ENCODE data around the gene HSF5. TPM values are rescaled to one million over a fixed set of nuclear protein-coding genes. Genes with fewer than 3 reads are reported as not detected.

Gene HSF5
- total RNA-seq, 1 donor from 2014 or later: not detected

DNA sequence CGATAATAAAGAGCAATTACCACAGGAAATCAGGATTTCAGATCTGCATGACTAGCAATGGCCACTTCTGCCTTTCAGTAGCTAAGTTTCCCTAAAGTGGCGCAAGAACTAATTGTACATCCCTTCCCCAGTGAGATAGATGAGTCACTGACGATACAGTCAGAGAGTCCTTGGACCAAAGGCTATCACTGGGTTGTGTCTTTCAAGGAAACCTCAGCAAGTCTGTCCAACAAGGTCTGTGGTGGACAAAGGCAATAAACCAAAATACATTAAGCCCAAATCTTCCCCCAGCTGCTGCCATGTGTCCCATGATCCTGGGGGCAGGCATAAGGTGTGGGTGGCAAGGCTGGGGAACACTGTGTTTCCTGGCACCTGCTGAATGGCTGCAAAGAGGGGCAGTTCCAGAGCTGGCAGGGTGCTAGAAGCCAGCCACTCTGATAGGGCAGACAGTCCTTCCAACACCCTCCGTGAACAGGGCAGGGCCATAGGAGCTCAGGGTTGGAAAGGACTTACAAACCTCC, 46.8 kb upstream of the HSF5 start:
- Mint-ChIP-seq H3K9me3 (ENCODE audit: unreplicated experiment) (no peaks in the 10 kb centered on the region), H3K4me1 (ENCODE audit: unreplicated experiment) (peaks cover 18% of the 10 kb centered on the region), H3K4me3 (ENCODE audit: unreplicated experiment) (no peak overlapping the region), H3K27me3 (ENCODE audit: unreplicated experiment) (peaks cover 9% of the 10 kb centered on the region), H3K36me3 (ENCODE audit: unreplicated experiment) (no peaks in the 10 kb centered on the region), H3K27ac (ENCODE audit: unreplicated experiment) (no peak overlapping the region)
- TF ChIP-seq, protein P1, sequence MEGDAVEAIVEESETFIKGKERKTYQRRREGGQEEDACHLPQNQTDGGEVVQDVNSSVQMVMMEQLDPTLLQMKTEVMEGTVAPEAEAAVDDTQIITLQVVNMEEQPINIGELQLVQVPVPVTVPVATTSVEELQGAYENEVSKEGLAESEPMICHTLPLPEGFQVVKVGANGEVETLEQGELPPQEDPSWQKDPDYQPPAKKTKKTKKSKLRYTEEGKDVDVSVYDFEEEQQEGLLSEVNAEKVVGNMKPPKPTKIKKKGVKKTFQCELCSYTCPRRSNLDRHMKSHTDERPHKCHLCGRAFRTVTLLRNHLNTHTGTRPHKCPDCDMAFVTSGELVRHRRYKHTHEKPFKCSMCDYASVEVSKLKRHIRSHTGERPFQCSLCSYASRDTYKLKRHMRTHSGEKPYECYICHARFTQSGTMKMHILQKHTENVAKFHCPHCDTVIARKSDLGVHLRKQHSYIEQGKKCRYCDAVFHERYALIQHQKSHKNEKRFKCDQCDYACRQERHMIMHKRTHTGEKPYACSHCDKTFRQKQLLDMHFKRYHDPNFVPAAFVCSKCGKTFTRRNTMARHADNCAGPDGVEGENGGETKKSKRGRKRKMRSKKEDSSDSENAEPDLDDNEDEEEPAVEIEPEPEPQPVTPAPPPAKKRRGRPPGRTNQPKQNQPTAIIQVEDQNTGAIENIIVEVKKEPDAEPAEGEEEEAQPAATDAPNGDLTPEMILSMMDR (IDR thresholded peaks at IDR 0.05): no peak
- no peak for DNase-seq (ENCODE audit: extremely low spot score, unreplicated experiment)

DNA sequence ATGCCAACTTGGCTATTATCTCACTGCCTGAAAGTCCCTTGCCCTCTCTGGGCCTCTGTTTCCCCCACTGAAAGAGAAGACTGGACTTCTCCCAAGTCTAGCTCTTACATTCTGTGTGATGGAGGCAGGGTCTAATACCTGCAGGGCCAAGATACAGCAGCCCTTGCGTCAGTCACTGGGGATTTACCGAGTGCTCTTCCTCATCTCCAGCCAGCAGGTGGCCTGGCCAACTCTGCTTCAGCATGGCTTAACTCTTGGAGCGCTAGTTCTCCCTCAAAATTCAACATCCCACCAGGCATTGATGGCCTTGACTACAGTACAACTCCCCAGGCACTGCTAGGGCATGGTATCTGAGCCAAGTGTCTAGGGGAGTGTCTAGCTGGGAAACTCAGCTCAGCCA, 46.1 kb upstream of the HSF5 start:
- peaks cover 9% of the 10 kb centered on the region for H3K27me3 Mint-ChIP-seq (ENCODE audit: unreplicated experiment)

GRCh38 chr17:58533616-58534188, 45.5 kb upstream of the HSF5 start:
- H3K9me3 Mint-ChIP-seq (ENCODE audit: unreplicated experiment): no peaks in the 10 kb centered on the region
- H3K27ac Mint-ChIP-seq (ENCODE audit: unreplicated experiment): no peak overlapping the region
- peaks cover 30% of the 10 kb centered on the region for H3K4me1 Mint-ChIP-seq (ENCODE audit: unreplicated experiment)
- H3K27me3 Mint-ChIP-seq (ENCODE audit: unreplicated experiment): peaks cover 9% of the 10 kb centered on the region
- TF ChIP-seq, protein P1 (IDR thresholded peaks at IDR 0.05): no peak
- no peak overlapping the region for H3K4me3 Mint-ChIP-seq (ENCODE audit: unreplicated experiment)
- H3K36me3 Mint-ChIP-seq (ENCODE audit: unreplicated experiment): no peaks in the 10 kb centered on the region
- DNase-seq (ENCODE audit: extremely low spot score, unreplicated experiment): no peak

More for the DNA sequence above, 46.1 kb upstream of the HSF5 start:
- Mint-ChIP-seq H3K36me3 (ENCODE audit: unreplicated experiment) (no peaks in the 10 kb centered on the region), H3K4me3 (ENCODE audit: unreplicated experiment) (no peak overlapping the region), H3K9me3 (ENCODE audit: unreplicated experiment) (no peaks in the 10 kb centered on the region), H3K4me1 (ENCODE audit: unreplicated experiment) (peaks cover 23% of the 10 kb centered on the region), H3K27ac (ENCODE audit: unreplicated experiment) (no peak overlapping the region)
- TF ChIP-seq, protein P1 (IDR thresholded peaks at IDR 0.05): no peak
- no peak for DNase-seq (ENCODE audit: extremely low spot score, unreplicated experiment)

DNA sequence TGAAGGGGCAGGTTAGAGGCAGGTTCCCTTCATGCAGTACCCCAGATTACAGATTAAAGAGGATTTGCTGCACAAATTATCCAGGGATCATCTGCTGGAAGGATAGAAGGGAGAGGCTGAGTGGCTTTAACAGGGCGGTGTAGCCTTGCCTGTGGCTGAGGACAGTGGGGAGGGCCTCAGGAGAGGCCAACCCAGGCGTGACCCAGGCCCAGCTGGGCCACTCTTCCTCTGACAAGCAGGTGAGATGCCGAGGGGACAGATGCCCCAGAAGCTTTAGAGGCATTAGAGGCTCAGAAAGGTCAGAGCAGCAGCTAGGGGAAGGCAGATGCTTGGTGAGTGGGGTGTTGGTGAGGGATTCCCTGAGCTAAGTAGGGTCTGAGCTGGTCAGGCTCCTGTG, 44.3 kb upstream of the HSF5 start:
- Mint-ChIP-seq H3K9me3 (ENCODE audit: unreplicated experiment) (no peaks in the 10 kb centered on the region), H3K27ac (ENCODE audit: unreplicated experiment) (no peak overlapping the region), H3K4me1 (ENCODE audit: unreplicated experiment) (peaks cover 40% of the 10 kb centered on the region), H3K36me3 (ENCODE audit: unreplicated experiment) (no peaks in the 10 kb centered on the region), H3K4me3 (ENCODE audit: unreplicated experiment) (peak overlapping the region; percentile 70), H3K27me3 (ENCODE audit: unreplicated experiment) (peaks cover 9% of the 10 kb centered on the region)
- no peak for DNase-seq (ENCODE audit: extremely low spot score, unreplicated experiment)
- TF ChIP-seq, protein P1 (IDR thresholded peaks at IDR 0.05): no peak

DNA sequence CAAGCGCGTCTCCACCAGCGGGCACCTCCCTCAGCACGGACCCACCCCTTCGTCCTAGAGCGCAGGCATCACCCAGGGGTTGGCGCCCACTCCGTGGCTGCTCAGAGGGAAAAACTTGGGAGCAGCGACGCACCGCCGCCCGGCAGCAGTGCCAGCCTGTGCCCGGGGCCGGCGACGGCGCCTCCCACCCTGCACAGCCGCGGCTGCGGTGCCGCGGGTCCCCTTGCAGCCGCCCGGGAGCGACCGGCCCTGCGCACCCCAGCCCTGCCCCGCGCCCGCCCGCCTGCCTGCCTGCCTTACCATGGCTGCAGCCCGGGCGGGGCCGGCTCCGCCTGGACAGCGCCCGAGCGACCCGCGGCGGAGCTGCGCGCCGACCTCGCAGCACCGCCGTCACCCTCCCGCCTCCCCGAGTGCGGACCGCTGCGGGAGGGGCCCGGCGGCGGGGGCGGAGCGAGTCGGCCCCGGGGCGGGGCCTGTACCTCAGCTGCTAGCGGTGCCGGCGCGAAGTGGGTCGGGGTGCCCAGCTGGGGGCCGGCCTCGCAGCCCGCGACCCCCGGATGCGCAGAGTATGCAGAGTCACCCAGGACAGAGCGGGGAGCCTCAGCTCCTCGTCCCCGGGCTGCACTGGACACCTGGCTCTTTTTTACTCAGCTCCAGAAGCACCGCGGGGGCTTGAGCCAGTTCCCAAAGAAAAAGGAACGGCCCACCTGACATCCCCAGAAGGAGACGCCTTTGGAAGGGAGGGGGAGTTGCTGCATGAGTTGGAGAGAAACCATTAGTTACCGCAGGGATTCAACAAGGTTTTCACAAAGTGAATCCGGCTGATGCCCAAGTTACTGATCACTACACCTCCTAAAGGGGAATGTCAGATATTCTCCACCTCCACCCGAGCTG, 43.7 kb upstream of the HSF5 start:
- Mint-ChIP-seq H3K4me3 (ENCODE audit: unreplicated experiment) (peak overlapping the region; percentile 70), H3K36me3 (ENCODE audit: unreplicated experiment) (no peaks in the 10 kb centered on the region), H3K27ac (ENCODE audit: unreplicated experiment) (no peak overlapping the region), H3K27me3 (ENCODE audit: unreplicated experiment) (peaks cover 9% of the 10 kb centered on the region), H3K4me1 (ENCODE audit: unreplicated experiment) (peaks cover 47% of the 10 kb centered on the region), H3K9me3 (ENCODE audit: unreplicated experiment) (no peaks in the 10 kb centered on the region)
- TF ChIP-seq, protein P1 (IDR thresholded peaks at IDR 0.05): no peak
- no peak for DNase-seq (ENCODE audit: extremely low spot score, unreplicated experiment)
